HepG2 (cell line): ENCODE measurements around the gene KANSL3. TPM values are rescaled to one million over a fixed set of nuclear protein-coding genes. Genes with fewer than 3 reads are reported as not detected.

Experiments
- ARNT2 ChIP-seq: sonication (generic); formaldehyde crosslinking; IDR thresholded peaks from 2 replicates; pipeline ENCODE4 v1.8.0; 2022; ENCODE audit warnings: mild to moderate bottlenecking, low read depth, missing genetic modification reagents, moderate library complexity
- HES4 ChIP-seq: sonication (generic); formaldehyde crosslinking; IDR thresholded peaks from 2 replicates; pipeline ENCODE4 v1.9.0; 2021; ENCODE audit warnings: mild to moderate bottlenecking, missing genetic modification reagents, borderline replicate concordance
- HNF4G ChIP-seq, 2 experiments: sonication (generic) in 1 of 2; formaldehyde crosslinking in 1 of 2; IDR thresholded peaks; 2 replicates each; pipeline versions ENCODE4 v1.4.0 to v1.6.1; 2011 to 2020; ENCODE audit warnings: borderline replicate concordance in 2 of 2, low read depth in 2 of 2, mild to moderate bottlenecking in 2 of 2, low read length in 1 of 2, missing genetic modification reagents in 1 of 2, moderate library complexity in 1 of 2
- MAFG ChIP-seq: sonication (generic); formaldehyde crosslinking; IDR thresholded peaks from 2 replicates; pipeline ENCODE4 v1.5.1; 2020; ENCODE audit warnings: mild to moderate bottlenecking, missing genetic modification reagents
- MLLT10 ChIP-seq: sonication (generic); formaldehyde crosslinking; IDR thresholded peaks from 2 replicates; pipeline ENCODE4 v1.4.0; 2020; ENCODE audit warnings: missing genetic modification reagents
- MTERF4 ChIP-seq: sonication (generic); formaldehyde crosslinking; IDR thresholded peaks from 2 replicates; pipeline ENCODE4 v1.8.0; 2023; ENCODE audit warnings: mild to moderate bottlenecking, missing genetic modification reagents
- PREB ChIP-seq: sonication (generic); formaldehyde crosslinking; IDR thresholded peaks from 2 replicates; pipeline ENCODE4 v1.4.0; 2020; ENCODE audit warnings: missing genetic modification reagents
- RBM22 ChIP-seq: fragments of 200-400 bp; formaldehyde crosslinking; optimal IDR thresholded peaks from 2 replicates; pipeline ENCODE3; 2017; ENCODE audit warnings: mild to moderate bottlenecking, low read length, moderate library complexity
- REPIN1 ChIP-seq: sonication (generic); formaldehyde crosslinking; IDR thresholded peaks from 2 replicates; pipeline ENCODE4 v1.8.0; 2022; ENCODE audit warnings: missing genetic modification reagents, low read depth, mild to moderate bottlenecking, borderline replicate concordance
- ZNF136 ChIP-seq: sonication (generic); formaldehyde crosslinking; IDR thresholded peaks from 2 replicates; pipeline ENCODE4 v1.8.1; 2022; ENCODE audit warnings: low read depth, mild to moderate bottlenecking, moderate library complexity, missing genetic modification reagents
- ZNF253 ChIP-seq: sonication (generic); formaldehyde crosslinking; IDR thresholded peaks from 2 replicates; pipeline ENCODE4 v1.8.0; 2022; ENCODE audit warnings: mild to moderate bottlenecking, missing genetic modification reagents, borderline replicate concordance
- ZNF275 ChIP-seq: sonication (generic); formaldehyde crosslinking; IDR thresholded peaks from 2 replicates; pipeline ENCODE4 v1.8.0; 2022; ENCODE audit warnings: missing genetic modification reagents, mild to moderate bottlenecking, inconsistent platforms, borderline replicate concordance
- ZNF280B ChIP-seq: sonication (generic); formaldehyde crosslinking; IDR thresholded peaks from 2 replicates; pipeline ENCODE4 v1.5.0; 2020; ENCODE audit warnings: missing genetic modification reagents, mild to moderate bottlenecking, borderline replicate concordance
- ZNF451 ChIP-seq: sonication (generic); formaldehyde crosslinking; IDR thresholded peaks from 2 replicates; pipeline ENCODE4 v1.5.0; 2020; ENCODE audit warnings: mild to moderate bottlenecking, missing genetic modification reagents
- ZNF589 ChIP-seq: sonication (generic); formaldehyde crosslinking; conservative IDR thresholded peaks from 2 replicates; pipeline ENCODE4 v1.8.0; 2022; ENCODE audit warnings: mild to moderate bottlenecking, moderate library complexity, missing genetic modification reagents
- ZNF773 ChIP-seq: sonication (generic); formaldehyde crosslinking; IDR thresholded peaks from 2 replicates; pipeline ENCODE4 v1.4.0; 2020; ENCODE audit warnings: missing genetic modification reagents, borderline replicate concordance
- ZNF83 ChIP-seq: sonication (generic); formaldehyde crosslinking; IDR thresholded peaks from 2 replicates; pipeline ENCODE4 v1.4.0; 2020; ENCODE audit warnings: missing genetic modification reagents, mild to moderate bottlenecking, borderline replicate concordance
- ZNF839 ChIP-seq: sonication (generic); formaldehyde crosslinking; IDR thresholded peaks from 2 replicates; pipeline ENCODE4 v1.4.0; 2020; ENCODE audit warnings: missing genetic modification reagents, mild to moderate bottlenecking, borderline replicate concordance
- polyA plus RNA-seq, 8 experiments: library from polyadenylated mRNA; depleted of rRNA in 3 of 8; stranded (reverse) in 7 of 8; unstranded in 1 of 8; fragments of >200 nt; fragmentation: Illumina TruSeq in 4 of 8; extraction: Trizol in 4 of 8; gene quantifications; 2 replicates each; pipeline versions ENCODE4 v1.2.1 to v1.2.3, GENCODE V29; 2011 to 2016; ENCODE audit warnings: low read depth in 4 of 8, missing spikeins in 1 of 8, mixed read lengths in 1 of 8; ENCODE audit not compliant: insufficient read depth in 1 of 8
- total RNA-seq, 5 experiments: library from RNA; depleted of rRNA; stranded (reverse); fragments of >200 nt; fragmentation: Illumina TruSeq; extraction: Trizol; gene quantifications; 2 replicates each; pipeline ENCODE4 v1.2.3, GENCODE V29; 2016; ENCODE audit warnings: low read depth in 1 of 5
- TF ChIP-seq, protein P1 (sequence below): sonication (generic); formaldehyde crosslinking; IDR thresholded peaks from 2 replicates; pipeline ENCODE4 v1.8.0; 2022; ENCODE audit warnings: mild to moderate bottlenecking, missing genetic modification reagents; ENCODE audit not compliant: insufficient replicate concordance

KANSL3 gene
- total and polyA plus RNA-seq, 2 of the 13 experiments (the other 11 are each of a cell fraction or from before 2014, with no cell fraction given) = 20.8 to 37.3 TPM

GRCh38 chr2:96554293-96555145 lies 83.6 kb downstream of the KANSL3 start (continued):
- no peak for TF ChIP-seq RBM22
- TF ChIP-seq ZNF839 = no peak
- TF ChIP-seq MLLT10 (CRISPR knock-in tag) = no peak
- no peak for TF ChIP-seq ZNF253 (CRISPR knock-in tag)
- 0 out of 2 replicates have a peak, but pooled peaks have one; percentile 49 for TF ChIP-seq ZNF83
- TF ChIP-seq HES4 (CRISPR knock-in tag) = peak; percentile 52; the same call in 1 of the 2 replicates
- no peak for TF ChIP-seq MTERF4 (CRISPR knock-in tag)
- no peak for TF ChIP-seq ZNF275
- TF ChIP-seq ZNF136 (CRISPR knock-in tag) = no peak
- TF ChIP-seq ZNF589 (CRISPR knock-in tag) = no peak
- TF ChIP-seq, protein P1, sequence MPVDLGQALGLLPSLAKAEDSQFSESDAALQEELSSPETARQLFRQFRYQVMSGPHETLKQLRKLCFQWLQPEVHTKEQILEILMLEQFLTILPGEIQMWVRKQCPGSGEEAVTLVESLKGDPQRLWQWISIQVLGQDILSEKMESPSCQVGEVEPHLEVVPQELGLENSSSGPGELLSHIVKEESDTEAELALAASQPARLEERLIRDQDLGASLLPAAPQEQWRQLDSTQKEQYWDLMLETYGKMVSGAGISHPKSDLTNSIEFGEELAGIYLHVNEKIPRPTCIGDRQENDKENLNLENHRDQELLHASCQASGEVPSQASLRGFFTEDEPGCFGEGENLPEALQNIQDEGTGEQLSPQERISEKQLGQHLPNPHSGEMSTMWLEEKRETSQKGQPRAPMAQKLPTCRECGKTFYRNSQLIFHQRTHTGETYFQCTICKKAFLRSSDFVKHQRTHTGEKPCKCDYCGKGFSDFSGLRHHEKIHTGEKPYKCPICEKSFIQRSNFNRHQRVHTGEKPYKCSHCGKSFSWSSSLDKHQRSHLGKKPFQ (CRISPR knock-in tag) = no peak
- TF ChIP-seq ZNF280B (CRISPR knock-in tag) = peak; percentile 68; the same call in 1 of the 2 replicates
- TF ChIP-seq ARNT2 (CRISPR knock-in tag) = peak; percentile 77
- no peak for TF ChIP-seq MAFG (CRISPR knock-in tag)
- no peak for TF ChIP-seq ZNF773
- TF ChIP-seq REPIN1 (CRISPR knock-in tag) = no peak; the same call in 1 of the 2 replicates
- TF ChIP-seq ZNF451 (CRISPR knock-in tag) = no peak
- TF ChIP-seq HNF4G (IDR thresholded peaks at IDR 0.05; ENCODE audit: borderline replicate concordance, low read depth, low read length) = no peak
- TF ChIP-seq HNF4G (CRISPR knock-in tag; IDR thresholded peaks at IDR 0.05; ENCODE audit: borderline replicate concordance, low read depth) = no peak
- TF ChIP-seq PREB (CRISPR knock-in tag) = no peak
